ENCODE data around the gene ADCY1. TPM values are rescaled to one million over a fixed set of nuclear protein-coding genes. Genes with fewer than 3 reads are reported as not detected.

ADCY1 gene
- total RNA-seq, 3 donors from 2014 or later (not counting 1 experiment from before 2014, with no cell fraction given) = 0.02 to 0.15 TPM; not detected in 1

GRCh38 chr7:45596665-45597095, 22.5 kb downstream of the ADCY1 start:
- TF ChIP-seq CTCF (IDR thresholded peaks at IDR 0.05) = no peak
- 90% methylated on average over 7 of the region's 7 CpGs for WGBS (ENCODE audit: insufficient coverage)
- DNase-seq (peak in 1 of 2 donors; percentile 1), ATAC-seq (no peak)
- Histone ChIP-seq H3K27ac (ENCODE audit: low read length) (no peak overlapping the region), H3K27me3 (ENCODE audit: control insufficient read depth, insufficient read depth, low read length) (no peaks in the 10 kb centered on the region), H3K4me3 (ENCODE audit: low read length) (no peak overlapping the region), H3K36me3 (ENCODE audit: control insufficient read depth, insufficient read depth, low read length) (no peaks in the 10 kb centered on the region), H3K4me1 (ENCODE audit: control insufficient read depth, insufficient read depth, low read length) (no peaks in the 10 kb centered on the region), H3K9me3 (ENCODE audit: control insufficient read depth, insufficient read depth, low read length) (no peaks in the 10 kb centered on the region)
- Mint-ChIP-seq H3K27me3 (ENCODE audit: low read depth in 2 of 2) (no peaks in the 10 kb centered on the region), H3K36me3 (no peaks in the 10 kb centered on the region), H3K27ac (no peak overlapping the region), H3K9me3 (no peaks in the 10 kb centered on the region), H3K4me3 (no peak overlapping the region), H3K4me1 (no peaks in the 10 kb centered on the region)
- intact Hi-C loops (cut with micrococcal nuclease) = no loop called here

- ATAC-seq (no peak), DNase-seq (no peak)
- H3K9me3 Mint-ChIP-seq = no peaks in the 10 kb centered on the region
- no peak overlapping the region for H3K4me3 Mint-ChIP-seq
- no peaks in the 10 kb centered on the region for H3K36me3 ChIP-seq (ENCODE audit: control insufficient read depth, insufficient read depth, low read length)
- 79% methylated on average over 8 of the region's 9 CpGs for WGBS (ENCODE audit: insufficient coverage)
- H3K4me3 ChIP-seq (ENCODE audit: low read length) = no peak overlapping the region
- no peaks in the 10 kb centered on the region for H3K4me1 Mint-ChIP-seq
- H3K27me3 ChIP-seq (ENCODE audit: control insufficient read depth, insufficient read depth, low read length) = no peaks in the 10 kb centered on the region
- no peak overlapping the region for H3K27ac ChIP-seq (ENCODE audit: low read length)
- H3K4me1 ChIP-seq (ENCODE audit: control insufficient read depth, insufficient read depth, low read length) = no peaks in the 10 kb centered on the region
- intact Hi-C loops (cut with micrococcal nuclease) = no loop called here
- no peaks in the 10 kb centered on the region for H3K27me3 Mint-ChIP-seq (ENCODE audit: low read depth in 2 of 2)
- H3K9me3 ChIP-seq (ENCODE audit: control insufficient read depth, insufficient read depth, low read length) = no peaks in the 10 kb centered on the region
- H3K36me3 Mint-ChIP-seq = no peaks in the 10 kb centered on the region
- no peak overlapping the region for H3K27ac Mint-ChIP-seq
- no peak for TF ChIP-seq CTCF (IDR thresholded peaks at IDR 0.05)
Observed at GRCh38 chr7:45597286-45597984, 23.3 kb downstream of the ADCY1 start.

GRCh38 chr7:45598886-45599520, 24.8 kb downstream of the ADCY1 start:
- no peaks in the 10 kb centered on the region for H3K27me3 ChIP-seq (ENCODE audit: control insufficient read depth, insufficient read depth, low read length)
- WGBS (ENCODE audit: insufficient coverage) = 90% methylated on average over 14 of the region's 14 CpGs
- peak in 1 of 2 donors; percentile 1 for DNase-seq
- H3K4me3 ChIP-seq (ENCODE audit: low read length) = no peak overlapping the region
- no peaks in the 10 kb centered on the region for H3K4me1 ChIP-seq (ENCODE audit: control insufficient read depth, insufficient read depth, low read length)
- no peak for TF ChIP-seq CTCF (IDR thresholded peaks at IDR 0.05)
- no peaks in the 10 kb centered on the region for H3K36me3 ChIP-seq (ENCODE audit: control insufficient read depth, insufficient read depth, low read length)
- H3K27me3 Mint-ChIP-seq (ENCODE audit: low read depth in 2 of 2) = no peaks in the 10 kb centered on the region
- H3K36me3 Mint-ChIP-seq = no peaks in the 10 kb centered on the region
- no peaks in the 10 kb centered on the region for H3K9me3 Mint-ChIP-seq
- no peak for ATAC-seq
- intact Hi-C loops (cut with micrococcal nuclease) = no loop called here
- no peaks in the 10 kb centered on the region for H3K9me3 ChIP-seq (ENCODE audit: control insufficient read depth, insufficient read depth, low read length)
- no peaks in the 10 kb centered on the region for H3K4me1 Mint-ChIP-seq
- H3K4me3 Mint-ChIP-seq = no peak overlapping the region
- no peak overlapping the region for H3K27ac Mint-ChIP-seq
- H3K27ac ChIP-seq (ENCODE audit: low read length) = no peak overlapping the region
